Thymus (tissue), 11 donors: ENCODE data around the gene TRIAP1. TPM values are rescaled to one million over a fixed set of nuclear protein-coding genes. Genes with fewer than 3 reads are reported as not detected.

ENCODE experiments used
- DNase-seq, 9 donors: peaks; one replicate each; pipeline ENCODE4 v3.0.0-alpha.2; 2013; ENCODE audit warnings: low spot score in 9 of 9, low read depth in 6 of 9, missing footprints in 1 of 9
- H3K27ac ChIP-seq, 2 donors: one replicate each; pipeline ENCODE4 v1.5.1; 2013; ENCODE audit warnings: control low read depth in 1 of 2, low read depth in 1 of 2, low read length in 1 of 2, mild to moderate bottlenecking in 1 of 2, moderate library complexity in 1 of 2
- H3K27me3 ChIP-seq, 2 donors: one replicate each; pipeline ENCODE4 v1.5.1; 2013; ENCODE audit warnings: low read length in 1 of 2; ENCODE audit not compliant: control insufficient read depth in 2 of 2, insufficient read depth in 1 of 2
- H3K36me3 ChIP-seq, 2 donors: one replicate each; pipeline ENCODE4 v1.5.1; 2013; ENCODE audit warnings: low read length in 1 of 2, mild to moderate bottlenecking in 1 of 2, moderate library complexity in 1 of 2; ENCODE audit not compliant: control insufficient read depth in 2 of 2, insufficient read depth in 2 of 2
- H3K4me1 ChIP-seq, 2 donors: one replicate each; pipeline ENCODE4 v1.5.1; 2013; ENCODE audit warnings: low read length in 2 of 2; ENCODE audit not compliant: control insufficient read depth in 2 of 2, insufficient read depth in 2 of 2
- H3K4me3 ChIP-seq, 2 donors: one replicate each; pipeline ENCODE4 v1.5.1; 2013; ENCODE audit warnings: low read length in 2 of 2, control low read depth in 1 of 2, mild to moderate bottlenecking in 1 of 2
- H3K9me3 ChIP-seq, 2 donors: one replicate each; pipeline ENCODE4 v1.5.1; 2013; ENCODE audit warnings: low read length in 1 of 2, mild to moderate bottlenecking in 1 of 2; ENCODE audit not compliant: control insufficient read depth in 2 of 2, insufficient read depth in 1 of 2
- WGBS: extraction: QIAGEN DNeasy Blood & Tissue Kit; methylation state at CpG from one replicate; pipeline ENCODE4 v1.1.7; 2013; 5-methylcytosine and 5-hydroxymethylcytosine counted together
- polyA plus RNA-seq: library from polyadenylated mRNA; stranded (reverse); fragments of 200-250 nt; gene quantifications from one replicate; pipeline ENCODE4 v1.2.3, GENCODE V29; 2013
- total RNA-seq: library from RNA; stranded (reverse); fragments of 120-200 nt; gene quantifications from one replicate; pipeline ENCODE4 v1.2.4, GENCODE V29; 2013
- donor health status: healthy.

Gene TRIAP1
- total and polyA plus RNA-seq, 2 donors: 34.8 to 50.3 TPM

DNA sequence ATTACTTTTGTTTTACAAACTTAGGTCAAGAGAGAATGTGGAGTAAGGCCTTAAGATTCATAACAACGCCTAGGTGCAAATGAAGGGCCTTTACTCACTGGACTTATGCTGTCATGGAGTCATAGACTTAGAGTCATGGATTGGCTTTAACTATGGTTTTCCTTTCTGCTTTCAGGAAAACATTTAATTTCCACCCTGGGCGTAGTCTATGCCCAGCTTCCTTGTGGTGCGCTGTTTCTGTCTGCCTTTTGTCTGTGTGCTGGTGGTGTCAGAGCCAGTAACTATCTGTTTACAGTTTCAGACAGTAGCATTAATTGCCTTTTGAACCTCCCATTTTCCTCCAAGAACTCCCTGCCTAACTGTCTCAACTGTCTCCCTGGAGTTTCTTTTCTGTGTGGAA is 40.1 kb downstream of the TRIAP1 start:
- no peak for DNase-seq
- H3K4me1 ChIP-seq: no peaks in the 10 kb centered on the region
- 99% methylated on average over 3 of the region's 3 CpGs for WGBS
- peaks cover 0 to 10% of the 10 kb centered on the region in 2 donors for H3K9me3 ChIP-seq
- peaks cover 0 to 23% of the 10 kb centered on the region in 2 donors for H3K27me3 ChIP-seq
- H3K27ac ChIP-seq: no peak overlapping the region
- H3K36me3 ChIP-seq: no peaks in the 10 kb centered on the region
- no peak overlapping the region for H3K4me3 ChIP-seq

DNA sequence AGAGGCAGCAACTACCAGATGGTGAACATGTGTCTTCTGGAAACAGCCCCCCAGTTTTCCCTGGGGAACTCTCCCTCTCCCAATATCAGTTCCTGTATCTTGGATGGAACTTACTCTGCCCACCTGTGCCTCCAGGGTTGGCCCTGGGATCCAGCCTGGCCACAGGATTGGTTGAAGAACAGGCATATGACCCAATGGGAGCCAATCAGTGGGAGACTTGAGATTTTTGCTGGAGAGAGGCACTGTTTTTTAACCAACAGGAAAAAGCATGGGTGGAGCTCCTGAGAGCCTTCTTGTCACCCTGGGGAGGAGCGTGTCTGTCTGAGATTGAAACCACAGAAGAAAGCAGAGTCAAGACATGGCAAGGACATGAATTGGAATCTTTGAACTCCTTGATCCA is 41.9 kb downstream of the TRIAP1 start:
- no peak for DNase-seq
- no peak overlapping the region for H3K27ac ChIP-seq
- H3K36me3 ChIP-seq: no peaks in the 10 kb centered on the region
- H3K27me3 ChIP-seq: peaks cover 0 to 26% of the 10 kb centered on the region in 2 donors
- 74% methylated on average over 1 of the region's 1 CpG for WGBS
- H3K4me1 ChIP-seq: no peaks in the 10 kb centered on the region
- peaks cover 0 to 10% of the 10 kb centered on the region in 2 donors for H3K9me3 ChIP-seq
- no peak overlapping the region for H3K4me3 ChIP-seq

DNA sequence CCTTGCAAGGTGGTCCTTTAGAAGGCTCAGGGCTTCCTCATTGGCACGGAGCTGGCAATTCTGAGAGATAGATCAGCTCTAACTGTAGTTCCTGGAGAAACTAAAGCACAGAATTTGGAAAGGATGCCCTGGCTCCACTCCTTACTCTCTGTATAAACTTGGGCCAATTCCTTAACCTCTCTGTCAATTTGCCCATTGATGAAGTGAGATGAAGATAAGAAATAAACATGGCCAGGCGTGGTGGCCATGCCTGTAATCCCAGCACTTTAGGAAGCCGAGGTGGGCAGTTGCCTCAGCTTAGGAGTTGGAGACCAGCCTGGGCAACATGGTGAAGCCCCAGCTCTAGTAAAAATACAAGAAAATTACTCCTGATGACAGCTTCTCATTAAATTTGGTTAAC is 42.3 kb downstream of the TRIAP1 start:
- Histone ChIP-seq H3K4me1 (no peaks in the 10 kb centered on the region), H3K4me3 (no peak overlapping the region), H3K9me3 (peaks cover 0 to 10% of the 10 kb centered on the region in 2 donors), H3K27ac (no peak overlapping the region), H3K36me3 (no peaks in the 10 kb centered on the region), H3K27me3 (peaks cover 0 to 27% of the 10 kb centered on the region in 2 donors)
- DNase-seq: no peak
- 92% methylated on average over 3 of the region's 3 CpGs for WGBS

DNA sequence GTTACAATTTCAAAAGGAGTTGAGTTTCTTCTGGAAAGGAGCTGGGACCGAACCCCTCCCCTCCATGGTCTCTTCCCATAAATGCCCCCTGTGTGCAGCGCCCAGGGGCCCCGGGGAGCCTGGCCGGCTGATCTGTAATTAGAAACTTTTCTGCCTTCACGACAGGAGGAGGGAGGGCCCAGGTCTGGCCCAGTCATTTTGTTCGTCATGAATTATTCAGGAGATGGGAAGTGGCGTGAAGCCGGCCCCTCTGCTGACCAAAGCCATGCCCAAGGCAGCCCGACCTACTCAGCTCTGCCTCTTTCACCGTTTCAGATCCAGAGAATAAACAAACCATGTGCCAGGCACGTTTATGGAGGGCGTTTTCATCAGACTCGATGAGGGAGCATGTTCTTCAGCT is 44.0 kb downstream of the TRIAP1 start:
- WGBS: 64% methylated on average over 13 of the region's 13 CpGs
- no peak for DNase-seq
- no peak overlapping the region for H3K4me3 ChIP-seq
- peaks cover 0 to 10% of the 10 kb centered on the region in 2 donors for H3K9me3 ChIP-seq
- H3K36me3 ChIP-seq: no peaks in the 10 kb centered on the region
- no peak overlapping the region for H3K27ac ChIP-seq
- H3K27me3 ChIP-seq: peaks cover 0 to 41% of the 10 kb centered on the region in 2 donors
- no peaks in the 10 kb centered on the region for H3K4me1 ChIP-seq

DNA sequence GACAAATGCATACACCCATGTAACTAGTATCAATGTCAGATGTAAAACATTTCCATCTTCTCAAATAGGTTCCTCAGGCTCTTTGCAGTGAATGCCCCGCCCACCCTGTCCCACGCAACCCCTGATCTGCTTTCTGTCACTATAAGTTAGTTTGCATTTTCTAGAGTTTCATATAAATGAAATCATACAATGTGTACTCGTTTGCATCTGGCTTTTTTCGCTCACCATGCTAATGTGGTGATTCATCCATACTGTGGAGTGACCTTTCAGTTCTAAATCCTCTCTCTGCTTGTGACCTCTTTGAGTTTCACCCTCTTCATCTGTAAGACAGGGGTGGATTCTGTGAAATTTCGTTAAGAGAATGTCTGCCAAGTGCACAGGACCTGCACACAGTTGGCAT is 46.7 kb downstream of the TRIAP1 start:
- Histone ChIP-seq H3K36me3 (no peaks in the 10 kb centered on the region), H3K27ac (no peak overlapping the region), H3K4me3 (no peak overlapping the region), H3K4me1 (no peaks in the 10 kb centered on the region), H3K9me3 (peaks cover 0 to 10% of the 10 kb centered on the region in 2 donors), H3K27me3 (peaks cover 0 to 63% of the 10 kb centered on the region in 2 donors)
- no peak for DNase-seq
- WGBS: 86% methylated on average over 5 of the region's 5 CpGs

DNA sequence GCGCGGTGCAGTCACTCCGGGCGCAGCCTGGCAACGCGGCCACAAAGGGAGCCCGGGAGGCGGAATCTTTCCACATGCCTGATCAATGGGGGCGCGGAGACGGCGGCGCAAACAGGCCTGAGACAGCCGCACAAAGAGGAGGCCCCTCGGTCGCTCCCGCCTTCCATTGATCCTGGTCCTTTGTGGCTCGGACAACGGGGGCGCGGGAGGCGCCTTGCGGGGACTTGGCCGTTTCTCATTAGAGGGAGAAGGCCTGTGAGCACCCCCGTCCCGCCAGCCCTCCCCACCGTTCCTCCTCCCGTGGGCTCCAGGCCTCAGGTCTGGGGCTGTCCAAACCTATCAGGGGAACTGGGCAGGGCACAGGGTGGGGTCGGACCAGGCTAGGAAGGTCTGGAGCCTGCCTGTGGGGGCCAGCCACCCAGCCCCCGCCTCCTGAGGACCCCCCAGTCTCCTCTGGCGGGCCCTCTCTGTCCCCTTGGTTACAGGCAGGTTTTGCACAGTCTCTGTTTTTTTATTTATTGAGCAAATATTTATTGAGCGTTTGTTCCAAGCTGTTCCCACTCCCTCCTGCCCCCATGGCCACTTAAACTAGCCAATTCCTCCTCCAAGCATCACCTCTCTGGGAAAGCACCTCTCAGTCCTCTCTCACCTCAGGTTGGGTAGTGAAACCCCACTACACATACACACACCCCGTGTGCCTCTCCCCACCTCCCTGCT is 48.2 kb downstream of the TRIAP1 start:
- Histone ChIP-seq H3K4me3 (no peak overlapping the region), H3K4me1 (no peaks in the 10 kb centered on the region), H3K27ac (no peak overlapping the region), H3K27me3 (peaks cover 0 to 69% of the 10 kb centered on the region in 2 donors), H3K9me3 (peaks cover 0 to 3% of the 10 kb centered on the region in 2 donors), H3K36me3 (no peaks in the 10 kb centered on the region)
- 76% methylated on average over 33 of the region's 33 CpGs for WGBS
- no peak for DNase-seq

DNA sequence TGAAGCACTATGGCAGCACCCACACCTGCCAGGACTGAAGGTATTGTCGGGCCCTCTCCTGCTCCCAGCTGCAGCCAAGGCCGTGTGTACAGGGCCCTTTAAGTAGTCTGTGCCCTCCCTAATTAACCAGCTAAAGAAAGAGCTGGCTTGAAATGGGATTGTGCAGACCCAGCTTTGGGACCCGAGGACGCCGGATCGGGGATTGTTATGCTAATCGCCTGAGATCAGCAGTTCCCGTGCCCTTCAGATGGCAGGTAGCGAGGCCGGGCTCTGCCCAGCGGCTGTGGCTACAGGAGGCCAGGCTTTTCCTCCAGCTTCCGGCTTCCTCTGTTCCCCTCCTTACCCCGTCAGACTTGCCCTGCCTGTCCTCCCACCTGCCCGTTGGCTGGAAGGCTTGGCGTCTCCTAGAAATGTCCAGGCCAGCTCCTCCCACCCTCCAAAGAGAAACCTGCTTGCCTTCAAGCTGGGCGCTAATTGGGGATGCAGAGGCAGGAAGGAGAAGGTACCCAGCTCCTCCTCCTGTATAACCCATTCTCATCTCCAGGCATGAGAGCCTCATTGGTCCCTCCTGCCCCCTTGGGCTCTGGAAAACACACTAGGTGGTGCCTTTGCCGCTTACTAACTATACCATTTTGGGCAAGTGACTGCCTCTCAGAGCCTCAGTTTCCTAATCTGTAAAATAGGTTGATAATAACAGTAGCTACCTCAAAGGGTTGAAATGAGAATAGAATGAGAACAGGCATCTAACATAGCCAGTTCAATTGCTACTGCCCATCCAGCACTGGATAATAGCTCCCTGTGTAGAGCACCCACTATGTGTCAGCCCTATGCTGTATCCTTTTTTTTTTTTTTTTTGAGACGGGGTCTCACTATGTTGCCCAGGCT is 51.5 kb downstream of the TRIAP1 start:
- H3K27ac ChIP-seq: no peak overlapping the region
- H3K9me3 ChIP-seq: no peaks in the 10 kb centered on the region
- H3K27me3 ChIP-seq: peaks cover 0 to 62% of the 10 kb centered on the region in 2 donors
- H3K4me1 ChIP-seq: no peaks in the 10 kb centered on the region
- H3K4me3 ChIP-seq: no peak overlapping the region
- WGBS: 23% methylated on average over 18 of the region's 18 CpGs
- DNase-seq: no peak
- H3K36me3 ChIP-seq: no peaks in the 10 kb centered on the region
